Natural killer cell (primary cell): ENCODE results near the gene NTHL1. TPM values are rescaled to one million over a fixed set of nuclear protein-coding genes. Genes with fewer than 3 reads are reported as not detected.

Source experiments
- ATAC-seq, 3 donors: fragments of 150-1000 bp in 2 of 3; fragments of 200-7000 bp in 1 of 3; cut with Tn5 transposase; 1 replicate in 1 of 3; 2 replicates in 2 of 3; pipeline ENCODE4 v1.10.0; 2021; ENCODE audit warnings: mild to moderate bottlenecking in 2 of 3, moderate library complexity in 2 of 3
- DNase-seq, 2 donors: peaks; one replicate each; pipeline versions ENCODE4 v3.0.0 to v3.0.0-alpha.2; 2013 to 2021; ENCODE audit warnings: mixed read lengths in 1 of 2
- H3K27ac ChIP-seq: one replicate; pipeline ENCODE4 v1.5.1; 2013; ENCODE audit warnings: mild to moderate bottlenecking, low read length
- H3K27me3 ChIP-seq: one replicate; pipeline ENCODE4 v1.6.1; 2013; ENCODE audit warnings: low read length; ENCODE audit not compliant: control insufficient read depth, insufficient read depth
- H3K36me3 ChIP-seq: one replicate; pipeline ENCODE4 v1.6.1; 2013; ENCODE audit warnings: low read length; ENCODE audit not compliant: control insufficient read depth, insufficient read depth
- H3K4me1 ChIP-seq: one replicate; pipeline ENCODE4 v1.6.1; 2013; ENCODE audit warnings: low read length; ENCODE audit not compliant: control insufficient read depth, insufficient read depth
- H3K4me3 ChIP-seq: one replicate; pipeline ENCODE4 v1.5.1; 2013; ENCODE audit warnings: low read length
- H3K9me3 ChIP-seq: one replicate; pipeline ENCODE4 v1.6.1; 2013; ENCODE audit warnings: low read length; ENCODE audit not compliant: control insufficient read depth, insufficient read depth
- H3K27ac Mint-ChIP-seq, 2 donors: one replicate each; pipeline ENCODE4 v1.8.0; 2022; ENCODE audit warnings: mild to moderate bottlenecking in 2 of 2, mixed read lengths in 2 of 2, moderate library complexity in 1 of 2
- H3K27me3 Mint-ChIP-seq, 2 donors: one replicate each; pipeline ENCODE4 v1.8.0; 2022; ENCODE audit warnings: low read depth in 2 of 2, mixed read lengths in 2 of 2
- H3K36me3 Mint-ChIP-seq: one replicate; pipeline ENCODE4 v1.8.0; 2022; ENCODE audit warnings: mixed read lengths
- H3K4me1 Mint-ChIP-seq, 2 donors: one replicate each; pipeline ENCODE4 v1.8.0; 2022; ENCODE audit warnings: mixed read lengths in 2 of 2
- H3K4me3 Mint-ChIP-seq: one replicate; pipeline ENCODE4 v1.8.0; 2022; ENCODE audit warnings: mild to moderate bottlenecking, moderate library complexity, mixed read lengths
- H3K9me3 Mint-ChIP-seq, 2 donors: one replicate each; pipeline ENCODE4 v1.8.0; 2022; ENCODE audit warnings: mixed read lengths in 2 of 2
- WGBS: methylation state at CpG from one replicate; pipeline ENCODE4 v1.1.7; 2013; ENCODE audit warnings: missing lambda C conversion rate; ENCODE audit not compliant: insufficient coverage; 5-methylcytosine and 5-hydroxymethylcytosine counted together
- intact Hi-C: fragments of 100-400 bp; cut with micrococcal nuclease; formaldehyde crosslinking; loops from one replicate; pipeline ENCODE4 v1.14.2; 2022
- total RNA-seq, 4 donors: library from RNA; stranded (reverse); fragments of 120-200 nt in 1 of 4; gene quantifications; one replicate each; pipeline versions ENCODE4 v1.2.3 to v1.2.4, GENCODE V29; 2013 to 2022
- TF ChIP-seq, protein P1 (sequence below): fragments of 200-600 bp; IDR thresholded peaks from one replicate; pipeline ENCODE4 v1.8.0; 2022; ENCODE audit warnings: antibody characterized with exemption

The NTHL1 gene
- total RNA-seq, 3 donors from 2014 or later (not counting 1 experiment from before 2014, with no cell fraction given): 8.7 to 12.9 (median 9.7) TPM

DNA sequence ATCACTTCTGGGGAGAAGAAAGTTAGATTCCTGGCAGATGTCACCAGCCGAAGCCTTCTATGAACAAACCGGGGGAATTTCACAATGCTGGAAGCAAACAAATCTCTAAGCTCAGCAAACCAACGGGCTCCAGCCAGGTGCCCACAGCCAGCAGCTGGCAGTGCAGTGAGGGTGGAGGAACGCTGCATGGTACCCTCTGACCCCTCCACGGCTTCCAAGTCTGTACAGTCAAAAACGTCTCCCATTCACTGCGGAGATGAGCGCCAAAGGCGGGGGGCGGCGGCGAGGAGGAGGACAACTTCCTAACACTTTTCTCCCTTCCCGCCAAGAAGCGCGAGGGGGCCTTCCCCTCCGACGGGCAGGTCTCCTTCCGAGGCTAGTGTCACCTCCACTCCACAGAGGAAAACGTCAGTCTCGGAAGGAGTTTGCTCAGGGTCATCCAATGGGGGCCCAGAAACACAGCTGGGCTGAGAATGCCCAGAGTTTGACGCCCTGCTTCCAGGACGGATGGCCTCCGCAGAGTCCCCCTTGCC lies 38.9 kb downstream of the NTHL1 start:
- H3K36me3 ChIP-seq: no peaks in the 10 kb centered on the region
- Mint-ChIP-seq H3K27ac (peak overlapping the region; percentile 76 to 94), H3K27me3 (no peaks in the 10 kb centered on the region), H3K4me1 (peaks cover 28 to 54% of the 10 kb centered on the region in 2 donors), H3K4me3 (peak overlapping the region; percentile 76), H3K36me3 (no peaks in the 10 kb centered on the region), H3K9me3 (no peaks in the 10 kb centered on the region)
- peaks cover 61% of the 10 kb centered on the region for H3K4me1 ChIP-seq
- intact Hi-C loops: loop anchor here (10.0 kb wide), 2 partner anchors 476 to 656 kb away; no protein-coding TSS in a partner anchor
- ATAC-seq (no peak), DNase-seq (peak in 1 of 2 donors; percentile 49)
- peak overlapping the region; percentile 58 for H3K27ac ChIP-seq
- H3K4me3 ChIP-seq: peak overlapping the region; percentile 32
- TF ChIP-seq, protein P1, sequence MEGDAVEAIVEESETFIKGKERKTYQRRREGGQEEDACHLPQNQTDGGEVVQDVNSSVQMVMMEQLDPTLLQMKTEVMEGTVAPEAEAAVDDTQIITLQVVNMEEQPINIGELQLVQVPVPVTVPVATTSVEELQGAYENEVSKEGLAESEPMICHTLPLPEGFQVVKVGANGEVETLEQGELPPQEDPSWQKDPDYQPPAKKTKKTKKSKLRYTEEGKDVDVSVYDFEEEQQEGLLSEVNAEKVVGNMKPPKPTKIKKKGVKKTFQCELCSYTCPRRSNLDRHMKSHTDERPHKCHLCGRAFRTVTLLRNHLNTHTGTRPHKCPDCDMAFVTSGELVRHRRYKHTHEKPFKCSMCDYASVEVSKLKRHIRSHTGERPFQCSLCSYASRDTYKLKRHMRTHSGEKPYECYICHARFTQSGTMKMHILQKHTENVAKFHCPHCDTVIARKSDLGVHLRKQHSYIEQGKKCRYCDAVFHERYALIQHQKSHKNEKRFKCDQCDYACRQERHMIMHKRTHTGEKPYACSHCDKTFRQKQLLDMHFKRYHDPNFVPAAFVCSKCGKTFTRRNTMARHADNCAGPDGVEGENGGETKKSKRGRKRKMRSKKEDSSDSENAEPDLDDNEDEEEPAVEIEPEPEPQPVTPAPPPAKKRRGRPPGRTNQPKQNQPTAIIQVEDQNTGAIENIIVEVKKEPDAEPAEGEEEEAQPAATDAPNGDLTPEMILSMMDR: no peak
- H3K9me3 ChIP-seq: no peaks in the 10 kb centered on the region
- H3K27me3 ChIP-seq: no peaks in the 10 kb centered on the region
- 3% methylated on average over 23 of the region's 23 CpGs for WGBS

- H3K36me3 ChIP-seq: peaks cover 5% of the 10 kb centered on the region
- 11% methylated on average over 15 of the region's 15 CpGs for WGBS
- ATAC-seq (no peak), DNase-seq (peak in 1 of 2 donors; percentile 46)
- TF ChIP-seq, protein P1: no peak
- intact Hi-C loops: loop anchor here (10.0 kb wide), 2 partner anchors 477 to 657 kb away; no protein-coding TSS in a partner anchor
- no peaks in the 10 kb centered on the region for H3K27me3 Mint-ChIP-seq
- H3K27ac Mint-ChIP-seq: peak overlapping the region; percentile 76 to 94
- H3K4me1 ChIP-seq: peaks cover 64% of the 10 kb centered on the region
- peak overlapping the region; percentile 76 for H3K4me3 Mint-ChIP-seq
- H3K36me3 Mint-ChIP-seq: no peaks in the 10 kb centered on the region
- peak overlapping the region; percentile 32 for H3K4me3 ChIP-seq
- peaks cover 28 to 54% of the 10 kb centered on the region in 2 donors for H3K4me1 Mint-ChIP-seq
- H3K27ac ChIP-seq: peak overlapping the region; percentile 58
- no peaks in the 10 kb centered on the region for H3K9me3 Mint-ChIP-seq
- H3K9me3 ChIP-seq: no peaks in the 10 kb centered on the region
- H3K27me3 ChIP-seq: no peaks in the 10 kb centered on the region
Measured at GRCh38 chr16:2008009-2008526, 39.6 kb downstream of the NTHL1 start.

- Histone ChIP-seq H3K27me3 (no peaks in the 10 kb centered on the region), H3K36me3 (peaks cover 13% of the 10 kb centered on the region), H3K27ac (no peak overlapping the region), H3K4me1 (peaks cover 64% of the 10 kb centered on the region), H3K9me3 (no peaks in the 10 kb centered on the region), H3K4me3 (no peak overlapping the region)
- Mint-ChIP-seq H3K4me1 (peaks cover 28 to 54% of the 10 kb centered on the region in 2 donors), H3K27ac (peak overlapping the region; percentile 76 to 94), H3K9me3 (no peaks in the 10 kb centered on the region), H3K36me3 (no peaks in the 10 kb centered on the region), H3K27me3 (no peaks in the 10 kb centered on the region), H3K4me3 (peak overlapping the region; percentile 76)
- TF ChIP-seq, protein P1: no peak
- ATAC-seq (no peak), DNase-seq (no peak)
- 78% methylated on average over 16 of the region's 16 CpGs for WGBS
- intact Hi-C loops: loop anchor here (10.0 kb wide), 2 partner anchors 478 to 658 kb away; no protein-coding TSS in a partner anchor
Measured at GRCh38 chr16:2007081-2007836, 40.4 kb downstream of the NTHL1 start.
